Measurements from ENCODE around the gene TCF4.

- TF ChIP-seq CTCF (conservative IDR thresholded peaks at IDR 0.05; ENCODE audit: low read depth, low read length) (no peak), EZH2 (IDR thresholded peaks at IDR 0.05; ENCODE audit: borderline replicate concordance, low read depth, low read length, poor library complexity, severe bottlenecking) (no peak)
These were observed 160.0 kb downstream of the TCF4 start for GRCh38 chr18:55427951-55428350.

Measured in A673 (cell line).